ENCODE results near the gene NPEPL1. TPM values are rescaled to one million over a fixed set of nuclear protein-coding genes. Genes with fewer than 3 reads are reported as not detected.

The NPEPL1 gene
- total RNA-seq, 1 donor from 2014 or later = 29.4 TPM

- H3K27me3 Mint-ChIP-seq (ENCODE audit: low read depth) = no peaks in the 10 kb centered on the region
- peaks cover 15% of the 10 kb centered on the region for H3K4me1 Mint-ChIP-seq (ENCODE audit: low read depth)
- H3K4me3 Mint-ChIP-seq (ENCODE audit: low read depth) = no peak overlapping the region
- intact Hi-C loops (cut with micrococcal nuclease) = loop anchor here (2.0 kb wide), 1 partner anchor 41 kb away; the partner anchor contains the start of gene STX16
- peaks cover 4% of the 10 kb centered on the region for H3K36me3 Mint-ChIP-seq (ENCODE audit: low read depth)
- peak overlapping the region; percentile 48 for H3K27ac Mint-ChIP-seq
- H3K9me3 Mint-ChIP-seq = no peaks in the 10 kb centered on the region
- no peak for DNase-seq (ENCODE audit: low spot score)
Observed at GRCh38 chr20:58691773-58692578, 624 bp upstream of the NPEPL1 start.

- Mint-ChIP-seq H3K36me3 (ENCODE audit: low read depth) (peaks cover 9% of the 10 kb centered on the region), H3K9me3 (no peaks in the 10 kb centered on the region), H3K27ac (peak overlapping the region; percentile 78), H3K4me3 (ENCODE audit: low read depth) (peak overlapping the region; percentile 78), H3K4me1 (ENCODE audit: low read depth) (peaks cover 15% of the 10 kb centered on the region), H3K27me3 (ENCODE audit: low read depth) (no peaks in the 10 kb centered on the region)
- DNase-seq (ENCODE audit: low spot score) = no peak
- intact Hi-C loops (cut with micrococcal nuclease) = loop anchor here (2.0 kb wide), 1 partner anchor 43 kb away; the partner anchor contains the start of gene STX16
Observed at GRCh38 chr20:58693226-58694006, 816 bp downstream of the NPEPL1 start.

GRCh38 chr20:58694241-58695083, 1.9 kb downstream of the NPEPL1 start:
- no peak for DNase-seq (ENCODE audit: low spot score)
- Mint-ChIP-seq H3K9me3 (no peaks in the 10 kb centered on the region), H3K27ac (no peak overlapping the region), H3K36me3 (ENCODE audit: low read depth) (peaks cover 13% of the 10 kb centered on the region), H3K4me3 (ENCODE audit: low read depth) (peak overlapping the region; percentile 78), H3K4me1 (ENCODE audit: low read depth) (peaks cover 15% of the 10 kb centered on the region), H3K27me3 (ENCODE audit: low read depth) (no peaks in the 10 kb centered on the region)
- intact Hi-C loops (cut with micrococcal nuclease) = no loop called here

GRCh38 chr20:58695084-58695722, 2.6 kb downstream of the NPEPL1 start:
- Mint-ChIP-seq H3K4me3 (ENCODE audit: low read depth) (no peak overlapping the region), H3K36me3 (ENCODE audit: low read depth) (peaks cover 14% of the 10 kb centered on the region), H3K27me3 (ENCODE audit: low read depth) (no peaks in the 10 kb centered on the region), H3K4me1 (ENCODE audit: low read depth) (peaks cover 22% of the 10 kb centered on the region), H3K27ac (no peak overlapping the region), H3K9me3 (no peaks in the 10 kb centered on the region)
- intact Hi-C loops (cut with micrococcal nuclease) = no loop called here
- DNase-seq (ENCODE audit: low spot score) = no peak

- Mint-ChIP-seq H3K27me3 (ENCODE audit: low read depth) (no peaks in the 10 kb centered on the region), H3K4me3 (ENCODE audit: low read depth) (no peak overlapping the region), H3K36me3 (ENCODE audit: low read depth) (peaks cover 19% of the 10 kb centered on the region), H3K9me3 (no peaks in the 10 kb centered on the region), H3K27ac (no peak overlapping the region), H3K4me1 (ENCODE audit: low read depth) (peaks cover 22% of the 10 kb centered on the region)
- no peak for DNase-seq (ENCODE audit: low spot score)
- intact Hi-C loops (cut with micrococcal nuclease) = no loop called here
Observed at GRCh38 chr20:58695895-58696375, 3.3 kb downstream of the NPEPL1 start.

- Mint-ChIP-seq H3K9me3 (no peaks in the 10 kb centered on the region), H3K36me3 (ENCODE audit: low read depth) (peaks cover 19% of the 10 kb centered on the region), H3K4me1 (ENCODE audit: low read depth) (peaks cover 21% of the 10 kb centered on the region), H3K4me3 (ENCODE audit: low read depth) (no peak overlapping the region), H3K27ac (no peak overlapping the region), H3K27me3 (ENCODE audit: low read depth) (no peaks in the 10 kb centered on the region)
- intact Hi-C loops (cut with micrococcal nuclease) = no loop called here
- DNase-seq (ENCODE audit: low spot score) = no peak
Observed at GRCh38 chr20:58696411-58696961, 3.9 kb downstream of the NPEPL1 start.

GRCh38 chr20:58697201-58697866, 4.7 kb downstream of the NPEPL1 start:
- Mint-ChIP-seq H3K4me3 (ENCODE audit: low read depth) (no peak overlapping the region), H3K27ac (no peak overlapping the region), H3K27me3 (ENCODE audit: low read depth) (no peaks in the 10 kb centered on the region), H3K36me3 (ENCODE audit: low read depth) (peaks cover 22% of the 10 kb centered on the region), H3K9me3 (no peaks in the 10 kb centered on the region), H3K4me1 (ENCODE audit: low read depth) (peaks cover 19% of the 10 kb centered on the region)
- intact Hi-C loops (cut with micrococcal nuclease) = no loop called here
- DNase-seq (ENCODE audit: low spot score) = no peak

GRCh38 chr20:58697867-58698703, 5.5 kb downstream of the NPEPL1 start:
- no peak overlapping the region for H3K4me3 Mint-ChIP-seq (ENCODE audit: low read depth)
- H3K36me3 Mint-ChIP-seq (ENCODE audit: low read depth) = peaks cover 29% of the 10 kb centered on the region
- no peaks in the 10 kb centered on the region for H3K27me3 Mint-ChIP-seq (ENCODE audit: low read depth)
- peaks cover 19% of the 10 kb centered on the region for H3K4me1 Mint-ChIP-seq (ENCODE audit: low read depth)
- H3K9me3 Mint-ChIP-seq = no peaks in the 10 kb centered on the region
- H3K27ac Mint-ChIP-seq = peak overlapping the region; percentile 23
- intact Hi-C loops (cut with micrococcal nuclease) = no loop called here
- DNase-seq (ENCODE audit: low spot score) = no peak

- no peak overlapping the region for H3K4me3 Mint-ChIP-seq (ENCODE audit: low read depth)
- peaks cover 38% of the 10 kb centered on the region for H3K36me3 Mint-ChIP-seq (ENCODE audit: low read depth)
- no peak for DNase-seq (ENCODE audit: low spot score)
- intact Hi-C loops (cut with micrococcal nuclease) = no loop called here
- H3K9me3 Mint-ChIP-seq = no peaks in the 10 kb centered on the region
- peaks cover 16% of the 10 kb centered on the region for H3K4me1 Mint-ChIP-seq (ENCODE audit: low read depth)
- H3K27ac Mint-ChIP-seq = no peak overlapping the region
- no peaks in the 10 kb centered on the region for H3K27me3 Mint-ChIP-seq (ENCODE audit: low read depth)
Observed at GRCh38 chr20:58698741-58699622, 6.4 kb downstream of the NPEPL1 start.

GRCh38 chr20:58699623-58700107, 7.1 kb downstream of the NPEPL1 start:
- Mint-ChIP-seq H3K9me3 (no peaks in the 10 kb centered on the region), H3K4me3 (ENCODE audit: low read depth) (no peak overlapping the region), H3K27me3 (ENCODE audit: low read depth) (no peaks in the 10 kb centered on the region), H3K4me1 (ENCODE audit: low read depth) (peaks cover 12% of the 10 kb centered on the region), H3K27ac (peak overlapping the region; percentile 90), H3K36me3 (ENCODE audit: low read depth) (peaks cover 42% of the 10 kb centered on the region)
- intact Hi-C loops (cut with micrococcal nuclease) = loop anchor here (10.0 kb wide), 1 partner anchor 115 kb away; no protein-coding TSS in a partner anchor
- DNase-seq (ENCODE audit: low spot score) = no peak

All from activated T-helper 2 cell treated with anti-CD3 and anti-CD28 coated beads, Interferon-gamma antibody, Interleukin-2, Interleukin-4, amounts not matched to agents 10 μg/mL and 5 μg/mL and 100 μg/mL, durations not matched to agents 14 hours and 24 hours and 36 hours (primary cell).